Tibial nerve (tissue), 4 donors: ENCODE results near the gene CELSR1. TPM values are rescaled to one million over a fixed set of nuclear protein-coding genes. Genes with fewer than 3 reads are reported as not detected.

ENCODE experiments used
- DNase-seq, 2 donors: peaks; one replicate each; pipeline ENCODE4 v3.0.0-alpha.2; 2019; ENCODE audit warnings: low spot score in 2 of 2
- H3K27ac ChIP-seq, 4 donors: fragments of 200-600 bp; sonication (generic) in 3 of 4; one replicate each; pipeline ENCODE4 v1.5.1; 2017 to 2019; ENCODE audit warnings: mild to moderate bottlenecking in 1 of 4
- H3K27me3 ChIP-seq, 2 donors: fragments of 200-600 bp; sonication (generic) in 1 of 2; one replicate each; pipeline versions ENCODE4 v1.5.1 to v1.6.0; 2017 to 2019
- H3K36me3 ChIP-seq, 3 donors: fragments of 200-600 bp; sonication (generic); one replicate each; pipeline ENCODE4 v1.5.1; 2018 to 2019
- H3K4me1 ChIP-seq, 4 donors: fragments of 200-600 bp; sonication (generic) in 3 of 4; one replicate each; pipeline ENCODE4 v1.5.1; 2017 to 2019
- H3K4me3 ChIP-seq, 4 donors: fragments of 200-600 bp; sonication (generic) in 3 of 4; one replicate each; pipeline ENCODE4 v1.5.1; 2017 to 2019; ENCODE audit warnings: mild to moderate bottlenecking in 1 of 4, moderate library complexity in 1 of 4
- H3K9me3 ChIP-seq, 4 donors: fragments of 200-600 bp; sonication (generic) in 3 of 4; one replicate each; pipeline ENCODE4 v1.5.1; 2017 to 2019
- EP300 ChIP-seq, 2 donors: sonication (generic); formaldehyde crosslinking; IDR thresholded peaks; one replicate each; pipeline ENCODE4 v1.6.1; 2017; ENCODE audit warnings: antibody characterized with exemption in 2 of 2, mild to moderate bottlenecking in 1 of 2
- POLR2A ChIP-seq, 2 donors: fragments of 450-650 bp; IDR thresholded peaks; one replicate each; pipeline ENCODE4 v1.6.1; 2017; ENCODE audit warnings: antibody characterized with exemption in 2 of 2, mild to moderate bottlenecking in 2 of 2, moderate library complexity in 2 of 2
- WGBS, 2 donors: methylation state at CpG; one replicate each; pipeline ENCODE4 v1.1.5; 2018; 5-methylcytosine and 5-hydroxymethylcytosine counted together
- total RNA-seq, 4 donors: library from RNA; depleted of rRNA; stranded (reverse); fragments of >200 nt; gene quantifications; one replicate each; pipeline ENCODE4 v1.1.0, GENCODE V29; 2016
- TF ChIP-seq, protein P1 (sequence below), 5 experiments: fragments of 200-600 bp in 3 of 5; fragments of 450-650 bp in 2 of 5; sonication (generic) in 3 of 5; IDR thresholded peaks; one replicate each; pipeline ENCODE4 v1.5.1; 2016 to 2019; ENCODE audit warnings: antibody characterized with exemption in 5 of 5, mild to moderate bottlenecking in 3 of 5, moderate library complexity in 2 of 5

CELSR1 gene
- total RNA-seq, 4 donors from 2014 or later, result 1.0 to 5.9 (median 2.6) TPM

- Histone ChIP-seq H3K27ac (no peak overlapping the region), H3K4me3 (no peak overlapping the region), H3K4me1 (peaks cover 0 to 4% (median 0%) of the 10 kb centered on the region in 4 donors), H3K36me3 (no peaks in the 10 kb centered on the region), H3K27me3 (peaks cover 0 to 26% of the 10 kb centered on the region in 2 donors), H3K9me3 (no peaks in the 10 kb centered on the region)
- TF ChIP-seq POLR2A (IDR thresholded peaks at IDR 0.05) (no peak), EP300 (IDR thresholded peaks at IDR 0.05) (no peak)
- TF ChIP-seq, protein P1, sequence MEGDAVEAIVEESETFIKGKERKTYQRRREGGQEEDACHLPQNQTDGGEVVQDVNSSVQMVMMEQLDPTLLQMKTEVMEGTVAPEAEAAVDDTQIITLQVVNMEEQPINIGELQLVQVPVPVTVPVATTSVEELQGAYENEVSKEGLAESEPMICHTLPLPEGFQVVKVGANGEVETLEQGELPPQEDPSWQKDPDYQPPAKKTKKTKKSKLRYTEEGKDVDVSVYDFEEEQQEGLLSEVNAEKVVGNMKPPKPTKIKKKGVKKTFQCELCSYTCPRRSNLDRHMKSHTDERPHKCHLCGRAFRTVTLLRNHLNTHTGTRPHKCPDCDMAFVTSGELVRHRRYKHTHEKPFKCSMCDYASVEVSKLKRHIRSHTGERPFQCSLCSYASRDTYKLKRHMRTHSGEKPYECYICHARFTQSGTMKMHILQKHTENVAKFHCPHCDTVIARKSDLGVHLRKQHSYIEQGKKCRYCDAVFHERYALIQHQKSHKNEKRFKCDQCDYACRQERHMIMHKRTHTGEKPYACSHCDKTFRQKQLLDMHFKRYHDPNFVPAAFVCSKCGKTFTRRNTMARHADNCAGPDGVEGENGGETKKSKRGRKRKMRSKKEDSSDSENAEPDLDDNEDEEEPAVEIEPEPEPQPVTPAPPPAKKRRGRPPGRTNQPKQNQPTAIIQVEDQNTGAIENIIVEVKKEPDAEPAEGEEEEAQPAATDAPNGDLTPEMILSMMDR (IDR thresholded peaks at IDR 0.05), result no peak
- no peak for DNase-seq
- 86 to 100% methylated on average over 4 to 11 of the region's 11 CpGs for WGBS, 2 donors
These were observed 25.4 kb downstream of the CELSR1 start for GRCh38 chr22:46512039-46512370.

DNA sequence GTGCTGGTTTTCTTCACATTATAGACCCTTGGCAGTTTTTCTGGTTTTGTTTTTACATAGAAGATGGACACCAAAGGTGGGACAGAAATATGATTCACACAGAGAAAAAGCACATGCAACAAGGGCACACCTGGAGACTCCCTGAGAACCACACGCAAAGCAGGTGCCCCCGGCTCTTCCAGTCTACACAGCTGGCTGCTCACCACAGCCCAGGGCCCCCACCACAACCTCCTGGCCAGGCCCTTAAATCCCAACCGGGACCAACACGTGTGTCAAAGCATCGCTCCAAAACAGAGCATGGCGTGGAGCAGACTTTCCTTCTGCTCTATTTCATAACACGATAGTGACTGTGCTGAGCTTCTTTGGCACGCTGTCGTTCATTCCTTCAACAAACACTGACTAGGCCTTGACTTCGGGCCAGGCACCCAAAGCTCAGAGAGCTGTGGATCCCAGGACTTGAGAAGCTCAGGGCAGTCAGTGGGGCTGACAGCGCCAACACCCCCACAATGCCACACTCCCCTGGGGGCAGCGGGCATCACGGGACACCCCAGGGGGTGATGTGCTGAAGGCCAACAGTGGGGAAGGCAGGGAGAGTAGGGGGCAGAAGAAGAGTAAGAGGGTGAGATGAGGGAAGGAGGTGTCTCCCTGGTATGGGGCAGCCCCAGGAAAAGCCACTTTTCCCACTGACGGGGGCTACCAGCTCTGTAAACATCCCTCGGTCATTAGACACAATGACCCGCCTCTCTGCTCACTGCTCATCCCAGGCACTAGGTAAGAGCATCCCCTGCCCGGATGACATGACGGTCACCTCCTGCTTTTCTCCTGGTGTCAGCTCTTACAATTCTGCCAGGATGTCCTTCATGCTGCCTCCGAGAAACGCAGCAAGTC is 26.0 kb downstream of the CELSR1 start:
- no peak overlapping the region for H3K4me3 ChIP-seq
- no peak overlapping the region for H3K27ac ChIP-seq
- H3K4me1 ChIP-seq, result peaks cover 0 to 4% (median 0%) of the 10 kb centered on the region in 4 donors
- TF ChIP-seq, protein P1 (IDR thresholded peaks at IDR 0.05), result no peak
- TF ChIP-seq POLR2A (IDR thresholded peaks at IDR 0.05) (no peak), EP300 (IDR thresholded peaks at IDR 0.05) (no peak)
- H3K9me3 ChIP-seq, result no peaks in the 10 kb centered on the region
- peaks cover 0 to 27% of the 10 kb centered on the region in 2 donors for H3K27me3 ChIP-seq
- no peaks in the 10 kb centered on the region for H3K36me3 ChIP-seq
- DNase-seq, result no peak
- 73 to 82% methylated on average over 20 of the region's 20 CpGs for WGBS, 2 donors

- Histone ChIP-seq H3K27me3 (peaks cover 0 to 27% of the 10 kb centered on the region in 2 donors), H3K4me1 (peaks cover 0 to 4% (median 0%) of the 10 kb centered on the region in 4 donors), H3K36me3 (no peaks in the 10 kb centered on the region), H3K4me3 (no peak overlapping the region), H3K9me3 (no peaks in the 10 kb centered on the region), H3K27ac (no peak overlapping the region)
- no peak for DNase-seq
- 77 to 90% methylated on average over 13 to 15 of the region's 16 CpGs for whole genome bisulfite sequencing, 2 donors
- TF ChIP-seq EP300 (IDR thresholded peaks at IDR 0.05) (no peak), POLR2A (IDR thresholded peaks at IDR 0.05) (no peak)
- TF ChIP-seq, protein P1 (IDR thresholded peaks at IDR 0.05), result no peak
These were observed 27.9 kb downstream of the CELSR1 start for GRCh38 chr22:46509416-46510089.

DNA sequence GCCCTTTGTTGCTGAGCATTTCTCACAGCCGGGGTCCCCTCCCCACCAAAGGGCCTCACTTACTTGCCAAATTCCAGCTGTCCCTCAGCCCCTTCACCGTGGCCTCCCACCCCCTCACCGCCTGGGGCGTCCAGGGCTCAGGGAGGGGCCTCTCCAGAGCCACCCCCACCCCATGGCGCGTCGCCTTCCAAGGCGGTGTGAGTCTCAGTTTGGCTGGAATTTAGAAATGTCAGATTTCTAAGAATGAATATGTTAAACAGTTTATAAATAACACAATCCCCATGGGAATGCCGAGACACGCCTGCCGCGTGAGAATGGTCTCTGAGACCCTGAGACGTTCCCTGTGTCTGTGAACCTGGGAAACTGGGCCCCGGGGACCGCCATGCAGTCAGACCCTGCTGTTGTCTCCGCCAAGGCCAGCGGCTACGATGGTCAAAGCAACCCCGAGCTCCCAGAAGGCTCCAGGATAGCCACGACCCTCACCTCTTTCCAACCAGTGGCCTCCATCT is 28.9 kb downstream of the CELSR1 start:
- Histone ChIP-seq H3K36me3 (no peaks in the 10 kb centered on the region), H3K4me1 (peaks cover 0 to 4% (median 0%) of the 10 kb centered on the region in 4 donors), H3K27ac (no peak overlapping the region), H3K27me3 (peaks cover 0 to 23% of the 10 kb centered on the region in 2 donors), H3K9me3 (no peaks in the 10 kb centered on the region), H3K4me3 (no peak overlapping the region)
- 37 to 50% methylated on average over 19 to 20 of the region's 20 CpGs for WGBS, 2 donors
- no peak for DNase-seq
- TF ChIP-seq POLR2A (IDR thresholded peaks at IDR 0.05) (no peak), EP300 (IDR thresholded peaks at IDR 0.05) (no peak)
- TF ChIP-seq, protein P1 (IDR thresholded peaks at IDR 0.05), result no peak
